B cell (primary cell): ENCODE results near the gene CASKIN1.

Experiments used
- EZH2 ChIP-seq: IDR thresholded peaks from 2 replicates; pipeline ENCODE4 v1.6.1; 2012; ENCODE audit warnings: borderline replicate concordance, low read depth, mild to moderate bottlenecking, moderate library complexity, low read length; ENCODE audit not compliant: insufficient read depth, poor library complexity, severe bottlenecking
- TF ChIP-seq, protein P1 (sequence below): fragments of 200-600 bp; IDR thresholded peaks from one replicate; pipeline ENCODE4 v1.8.0; 2022; ENCODE audit warnings: antibody characterized with exemption, mild to moderate bottlenecking

- TF ChIP-seq, protein P1, sequence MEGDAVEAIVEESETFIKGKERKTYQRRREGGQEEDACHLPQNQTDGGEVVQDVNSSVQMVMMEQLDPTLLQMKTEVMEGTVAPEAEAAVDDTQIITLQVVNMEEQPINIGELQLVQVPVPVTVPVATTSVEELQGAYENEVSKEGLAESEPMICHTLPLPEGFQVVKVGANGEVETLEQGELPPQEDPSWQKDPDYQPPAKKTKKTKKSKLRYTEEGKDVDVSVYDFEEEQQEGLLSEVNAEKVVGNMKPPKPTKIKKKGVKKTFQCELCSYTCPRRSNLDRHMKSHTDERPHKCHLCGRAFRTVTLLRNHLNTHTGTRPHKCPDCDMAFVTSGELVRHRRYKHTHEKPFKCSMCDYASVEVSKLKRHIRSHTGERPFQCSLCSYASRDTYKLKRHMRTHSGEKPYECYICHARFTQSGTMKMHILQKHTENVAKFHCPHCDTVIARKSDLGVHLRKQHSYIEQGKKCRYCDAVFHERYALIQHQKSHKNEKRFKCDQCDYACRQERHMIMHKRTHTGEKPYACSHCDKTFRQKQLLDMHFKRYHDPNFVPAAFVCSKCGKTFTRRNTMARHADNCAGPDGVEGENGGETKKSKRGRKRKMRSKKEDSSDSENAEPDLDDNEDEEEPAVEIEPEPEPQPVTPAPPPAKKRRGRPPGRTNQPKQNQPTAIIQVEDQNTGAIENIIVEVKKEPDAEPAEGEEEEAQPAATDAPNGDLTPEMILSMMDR, result no peak
- peak; percentile 90 for TF ChIP-seq EZH2
These were observed 40.7 kb upstream of the CASKIN1 start for GRCh38 chr16:2237102-2237482.
